Stimulated activated CD4-positive, alpha-beta T cell treated with anti-CD3 and anti-CD28 coated beads, Interleukin-4, amount 100 ng/mL, for 48 hours (primary cell): ENCODE data around the gene EEF2K.
A peak's percentile ranks its signal among the peaks of the same experiment; 100 is the strongest.
"Not testable (repeated sequence)": the region's sequence is repeated elsewhere in the genome, so short reads cannot be mapped to it uniquely, and the experiment has no call there.

Experiments used
- DNase-seq, 2 donors: peaks; one replicate each; pipeline ENCODE4 v3.0.0-alpha.2; 2020; ENCODE audit warnings: low read depth in 2 of 2

The EEF2K gene

GRCh38 chr16:22190081-22190775 lies 15.8 kb upstream of the EEF2K start:
- peak; percentile 100 for DNase-seq

GRCh38 chr16:22190776-22191531 lies 15.1 kb upstream of the EEF2K start:
- peak; percentile 98 to 99 for DNase-seq

DNA sequence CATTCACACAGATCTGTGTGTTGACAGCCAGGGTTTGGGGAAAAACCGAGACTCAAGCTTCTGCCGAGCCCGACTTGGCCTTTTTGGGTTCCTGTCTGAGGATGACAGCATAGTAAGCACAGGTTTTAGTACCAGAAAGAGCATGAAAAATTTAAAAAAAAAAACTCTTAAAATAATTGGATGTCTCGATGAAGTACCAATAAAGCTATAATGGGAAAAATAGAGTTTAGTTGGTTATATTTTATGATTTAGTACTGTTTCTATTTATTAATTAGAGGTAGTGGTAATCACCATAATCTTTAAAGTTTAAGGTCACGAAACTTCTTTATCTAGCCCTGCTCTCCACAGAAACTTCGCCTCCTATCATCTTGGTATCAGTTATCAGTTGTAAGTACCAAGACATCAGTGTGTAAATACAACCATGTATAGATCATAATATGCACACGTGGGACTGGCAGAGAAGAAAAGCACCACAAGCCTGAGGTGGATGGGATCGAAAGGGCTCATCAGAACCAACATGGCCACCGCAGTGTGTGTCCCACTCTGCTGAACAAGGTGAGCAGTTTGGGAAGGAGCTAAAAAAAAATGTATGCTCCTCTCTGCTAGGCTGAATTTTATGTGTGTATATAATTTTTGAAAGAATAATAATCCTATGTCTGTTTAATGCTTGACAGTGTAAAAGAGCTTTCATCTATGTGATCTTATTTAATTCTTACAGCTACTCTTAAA lies 14.4 kb upstream of the EEF2K start:
- no peak for DNase-seq

DNA sequence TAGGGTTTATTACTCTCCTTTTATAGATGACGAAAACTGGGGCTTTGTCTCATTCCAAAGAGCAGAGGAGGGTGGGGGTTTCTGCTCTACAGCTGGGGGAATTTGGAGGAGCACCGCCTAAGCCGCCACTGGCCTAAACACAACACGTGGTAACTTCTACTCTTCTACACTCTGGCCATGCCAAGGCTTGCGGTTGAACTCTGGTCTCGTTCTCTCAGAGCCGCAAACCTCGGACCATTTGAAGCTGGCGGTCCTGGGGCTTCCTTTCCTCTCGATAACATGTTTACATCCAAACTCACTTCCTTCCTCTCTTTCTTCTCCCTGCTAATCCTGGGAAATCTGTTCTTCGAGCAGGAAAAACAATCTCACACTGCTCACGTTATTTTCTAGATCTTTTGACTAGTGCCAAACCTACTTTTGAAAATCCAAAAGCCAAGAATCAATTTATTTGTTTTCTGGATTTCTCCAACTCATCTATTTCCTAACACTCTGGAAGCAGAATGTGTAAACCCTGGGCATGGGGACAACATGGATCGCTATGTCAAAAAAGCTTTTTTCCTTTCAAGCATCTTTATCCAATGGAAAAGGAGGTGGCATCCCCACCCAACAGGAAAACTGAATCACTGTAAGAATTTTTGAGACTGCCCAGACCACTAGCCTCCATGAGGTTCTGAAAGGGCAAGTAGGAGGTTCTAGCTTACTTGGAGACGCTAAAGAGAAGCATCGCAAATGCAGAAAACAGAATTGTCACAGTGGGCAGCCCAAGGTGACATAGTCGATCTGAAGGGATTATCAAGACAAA lies 13.6 kb upstream of the EEF2K start:
- DNase-seq = peak; percentile 61 to 72

GRCh38 chr16:22193063-22193411 lies 13.0 kb upstream of the EEF2K start:
- DNase-seq = no peak

- no peak for DNase-seq
These were observed 11.2 kb upstream of the EEF2K start for GRCh38 chr16:22194707-22195444.

- no peak for DNase-seq
These were observed 10.7 kb upstream of the EEF2K start for GRCh38 chr16:22195445-22195694.

GRCh38 chr16:22195695-22196558 lies 10.2 kb upstream of the EEF2K start:
- DNase-seq = peak; percentile 82 to 96

GRCh38 chr16:22196559-22197168 lies 9.4 kb upstream of the EEF2K start:
- DNase-seq = not testable (repeated sequence)

- DNase-seq = no peak
These were observed 7.4 kb upstream of the EEF2K start for GRCh38 chr16:22198547-22199293.

DNA sequence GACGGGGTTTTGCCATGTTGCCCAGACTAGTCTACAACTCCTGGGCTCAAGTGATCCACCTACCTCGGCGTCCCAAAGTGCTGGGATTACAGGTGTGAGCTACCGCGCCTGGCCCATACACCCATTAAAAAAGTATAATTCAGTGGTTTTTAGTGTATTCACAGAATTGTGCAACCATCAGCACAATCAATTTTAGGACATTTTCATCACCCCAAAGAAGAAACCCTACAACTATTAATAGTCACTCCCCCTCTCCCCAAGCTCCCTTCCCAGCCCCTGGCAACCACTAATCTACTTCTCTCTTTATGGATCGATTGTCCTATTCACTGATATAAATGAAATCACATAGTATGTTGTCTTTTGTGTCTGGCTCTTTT lies 3.8 kb upstream of the EEF2K start:
- no peak for DNase-seq

- no peak for DNase-seq
These were observed 3.0 kb upstream of the EEF2K start for GRCh38 chr16:22203091-22203490.

DNA sequence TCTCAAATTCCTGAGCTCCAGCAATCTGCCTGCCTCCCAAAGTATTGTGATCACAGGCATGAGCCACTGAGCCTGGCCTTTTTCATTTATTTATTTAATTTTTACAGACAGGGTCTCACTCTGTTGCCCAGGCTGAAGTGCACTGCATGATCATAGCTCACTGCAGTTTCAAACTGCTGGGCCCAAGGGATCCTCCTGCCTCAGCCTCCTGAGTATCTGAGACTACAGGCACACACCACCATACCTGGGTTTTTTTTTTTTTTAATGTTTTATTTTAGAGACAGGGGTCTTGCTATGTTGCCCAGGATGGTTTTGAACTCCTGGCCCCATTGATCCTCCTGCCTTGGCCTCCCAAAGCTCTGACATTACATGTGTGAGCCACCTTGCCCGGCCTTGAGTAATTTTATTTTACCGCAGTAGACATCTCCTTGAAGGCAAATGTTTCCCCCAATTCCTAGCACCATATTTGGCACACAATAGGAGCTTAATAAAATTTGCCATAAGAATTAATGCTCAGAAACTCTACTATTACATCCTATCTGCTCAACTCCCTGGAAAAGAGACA lies 1.9 kb upstream of the EEF2K start:
- no peak for DNase-seq

GRCh38 chr16:22205577-22206012 lies 483 bp upstream of the EEF2K start:
- DNase-seq = no peak

GRCh38 chr16:22206842-22207714 lies 1.0 kb downstream of the EEF2K start:
- peak; percentile 51 to 58 for DNase-seq

GRCh38 chr16:22207715-22208360 lies 1.8 kb downstream of the EEF2K start:
- DNase-seq = no peak

DNA sequence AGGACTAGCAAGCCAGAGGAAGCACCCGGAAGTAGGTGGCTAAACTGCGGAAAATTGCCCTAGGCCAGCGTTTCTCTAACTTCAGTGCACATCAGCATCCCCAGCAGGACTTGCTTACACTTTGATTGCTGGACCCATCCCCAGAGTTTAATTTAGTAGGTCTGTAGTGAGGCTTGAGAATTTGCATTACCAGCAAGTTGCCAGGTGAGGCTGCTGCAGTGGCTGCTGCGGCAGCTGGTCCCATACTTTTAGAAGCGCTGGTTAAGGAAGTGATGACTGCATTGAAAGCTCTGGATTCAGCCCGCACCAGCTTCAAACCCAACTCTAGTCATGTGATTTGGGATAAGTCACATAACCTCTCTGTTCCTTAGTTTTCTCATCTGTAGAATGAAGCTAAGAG lies 4.2 kb downstream of the EEF2K start:
- DNase-seq = no peak

DNA sequence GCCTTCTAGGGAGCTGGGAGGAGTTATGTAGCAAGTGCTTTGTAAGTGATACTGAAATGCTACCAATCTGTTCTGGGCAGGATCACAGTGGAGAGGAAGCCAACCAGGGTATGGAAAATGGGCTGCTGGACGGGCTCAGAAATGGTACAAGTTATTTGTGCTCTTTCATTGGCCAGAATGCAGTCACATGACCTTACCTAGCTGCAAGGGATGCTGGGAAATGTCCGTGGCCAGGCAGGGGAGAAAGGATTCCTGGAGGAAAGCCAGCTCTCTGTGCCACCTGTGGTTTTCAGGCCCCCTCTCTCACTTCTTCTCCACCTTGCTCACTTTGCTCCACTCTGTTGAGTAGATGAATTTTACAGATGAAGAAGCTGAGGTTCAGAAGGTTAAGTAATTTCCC lies 4.8 kb downstream of the EEF2K start:
- DNase-seq = no peak
